ENCODE results near the gene TREML2. TPM values are rescaled to one million over a fixed set of nuclear protein-coding genes. Genes with fewer than 3 reads are reported as not detected.

The TREML2 gene
- total RNA-seq, 1 donor from 2014 or later, result not detected

GRCh38 chr6:41177287-41177686 is 23.7 kb downstream of the TREML2 start:
- DNase-seq (ENCODE audit: low read depth in 2 of 2), result no peak

GRCh38 chr6:41176189-41176588 is 24.8 kb downstream of the TREML2 start:
- DNase-seq (ENCODE audit: low read depth in 2 of 2), result no peak

- no peak for DNase-seq (ENCODE audit: low read depth in 2 of 2)
These were observed 25.9 kb downstream of the TREML2 start for GRCh38 chr6:41175084-41175483.

GRCh38 chr6:41174610-41175009 is 26.3 kb downstream of the TREML2 start:
- no peak for DNase-seq (ENCODE audit: low read depth in 2 of 2)

GRCh38 chr6:41171908-41172307 is 29.0 kb downstream of the TREML2 start:
- no peak for DNase-seq (ENCODE audit: low read depth in 2 of 2)

GRCh38 chr6:41170547-41171160 is 30.3 kb downstream of the TREML2 start:
- DNase-seq (ENCODE audit: low read depth in 2 of 2), result no peak

GRCh38 chr6:41167173-41167963 is 33.6 kb downstream of the TREML2 start:
- DNase-seq (ENCODE audit: low read depth in 2 of 2), result peak in 1 of 2 donors; percentile 23

GRCh38 chr6:41164551-41165120 is 36.3 kb downstream of the TREML2 start:
- no peak for DNase-seq (ENCODE audit: low read depth in 2 of 2)

GRCh38 chr6:41163419-41163717 is 37.6 kb downstream of the TREML2 start:
- no peak for DNase-seq (ENCODE audit: low read depth in 2 of 2)

GRCh38 chr6:41162687-41163418 is 38.1 kb downstream of the TREML2 start, which contains the start of gene TREM2:
TSS of gene TREM2 (minus strand) at chr6:41163116. CDS start at chr6:41163082, 34 bp downstream.
- DNase-seq (ENCODE audit: low read depth in 2 of 2), result no peak

GRCh38 chr6:41161851-41162552 is 38.9 kb downstream of the TREML2 start:
- DNase-seq (ENCODE audit: low read depth in 2 of 2), result no peak

- DNase-seq (ENCODE audit: low read depth in 2 of 2), result no peak
These were observed 39.6 kb downstream of the TREML2 start for GRCh38 chr6:41161380-41161779.

- DNase-seq (ENCODE audit: low read depth in 2 of 2), result no peak
These were observed 40.0 kb downstream of the TREML2 start for GRCh38 chr6:41160933-41161332.

- no peak for DNase-seq (ENCODE audit: low read depth in 2 of 2)
These were observed 41.4 kb downstream of the TREML2 start for GRCh38 chr6:41159415-41160082.

GRCh38 chr6:41157323-41157722 is 43.6 kb downstream of the TREML2 start:
- DNase-seq (ENCODE audit: low read depth in 2 of 2), result no peak

GRCh38 chr6:41156771-41157170 is 44.2 kb downstream of the TREML2 start:
- no peak for DNase-seq (ENCODE audit: low read depth in 2 of 2)

- DNase-seq (ENCODE audit: low read depth in 2 of 2), result no peak
These were observed 44.9 kb downstream of the TREML2 start for GRCh38 chr6:41156001-41156400.

GRCh38 chr6:41155132-41155805 is 45.7 kb downstream of the TREML2 start:
- DNase-seq (ENCODE audit: low read depth in 2 of 2), result no peak

GRCh38 chr6:41153992-41154625 is 46.8 kb downstream of the TREML2 start, which contains the start of gene TREML1:
TSS of gene TREML1 (minus strand) at chr6:41154347. CDS start at chr6:41154288, 59 bp downstream.
- no peak for DNase-seq (ENCODE audit: low read depth in 2 of 2)

GRCh38 chr6:41153451-41153850 is 47.5 kb downstream of the TREML2 start:
- no peak for DNase-seq (ENCODE audit: low read depth in 2 of 2)

Data from dermis microvascular lymphatic vessel endothelial cell (primary cell).